ENCODE data around the gene S100A14.

- TF ChIP-seq POLR2A (IDR thresholded peaks at IDR 0.05) (no peak), CTCF (IDR thresholded peaks at IDR 0.05) (no peak)
These were observed 17.1 kb upstream of the S100A14 start for GRCh38 chr1:153633161-153633753.

Measured in right lobe of liver (tissue), 4 donors.